K562 (cell line): Measurements from ENCODE around the gene LRFN4. TPM values are rescaled to one million over a fixed set of nuclear protein-coding genes. Genes with fewer than 3 reads are reported as not detected.
A peak's percentile ranks its signal among the peaks of the same experiment; 100 is the strongest.

Experiments
- ATAC-seq: fragments of 200-7000 bp; cut with Tn5 transposase; 3 replicates; pipeline ENCODE4 v1.9.1; 2020; ENCODE audit warnings: moderate library complexity
- BruUV-seq: library from RNA; stranded (reverse); fragments of 400-500 nt; replicated peaks from 2 replicates; lab custom pipeline; 2021; lab: Mats Ljungman, UMichigan
- CTCF ChIA-PET: fragments of 300-600 bp; formaldehyde crosslinking; extraction: SDS; loops from one replicate; lab custom pipeline; 2021; ENCODE audit warnings: low intra/inter-chr PET ratio; lab: Yijun Ruan, JAX
- POLR2A ChIA-PET: fragments of 300-600, 350-650 bp; sonication (Branson Sonifier 250); formaldehyde crosslinking; extraction: SDS; loops from one replicate; lab custom pipeline; 2021; ENCODE audit warnings: antibody characterized with exemption, inconsistent platforms; lab: Yijun Ruan, JAX
- DNase-seq, 4 experiments: peaks; one replicate each; pipeline versions ENCODE4 v3.0.0 to v3.0.0-alpha.2; 2011 to 2018; ENCODE audit warnings: low spot score in 3 of 4, mixed read lengths in 3 of 4; ENCODE audit errors: extremely low read depth in 1 of 4
- FAIRE-seq: peaks from 2 replicates; lab custom pipeline; 2011; peaks lifted over from hg19 to GRCh38; lab: Jason Lieb, UNC
- H2AFZ ChIP-seq: 2 replicates; pipeline ENCODE4 v1.6.0; 2011; ENCODE audit warnings: low read depth, low read length, control low read depth, inconsistent platforms
- H3K27ac ChIP-seq: fragments of 200-600 bp; 3 replicates; pipeline ENCODE4 v1.8.0; 2011; ENCODE audit warnings: low read depth, mild to moderate bottlenecking, control low read depth, inconsistent platforms, low read length, moderate library complexity, mixed read lengths; ENCODE audit errors: extremely low read depth
- H3K27me3 ChIP-seq, 2 experiments: fragments of 300-600 bp in 1 of 2; 2 replicates in 1 of 2; 3 replicates in 1 of 2; pipeline versions ENCODE4 v1.6.0 to v1.8.0; 2011; ENCODE audit warnings: inconsistent platforms in 2 of 2, low read length in 2 of 2, mild to moderate bottlenecking in 1 of 2, mixed read lengths in 1 of 2, moderate library complexity in 1 of 2; ENCODE audit not compliant: control insufficient read depth in 2 of 2, insufficient read depth in 2 of 2
- H3K36me3 ChIP-seq: fragments of 300-600 bp; 3 replicates; pipeline ENCODE4 v1.8.0; 2011; ENCODE audit warnings: mild to moderate bottlenecking, low read length, inconsistent platforms; ENCODE audit not compliant: control insufficient read depth, insufficient read depth
- H3K4me1 ChIP-seq, 2 experiments: fragments of 200-600 bp in 1 of 2; replicated peaks in 1 of 2; 2 replicates in 1 of 2; 3 replicates in 1 of 2; pipeline versions ENCODE4 v1.5.1 to v1.8.0; 2011; ENCODE audit warnings: inconsistent platforms in 2 of 2, low read length in 2 of 2, mild to moderate bottlenecking in 1 of 2, mixed read lengths in 1 of 2, moderate library complexity in 1 of 2; ENCODE audit not compliant: control insufficient read depth in 2 of 2, insufficient read depth in 2 of 2
- H3K4me2 ChIP-seq: 2 replicates; pipeline ENCODE4 v1.6.1; 2011; ENCODE audit warnings: low read length, control low read depth, inconsistent platforms, mixed read lengths; ENCODE audit not compliant: insufficient read depth
- H3K4me3 ChIP-seq: fragments of 200-600 bp; sonication (generic), shearing (Covaris generic); 2 replicates; pipeline ENCODE4 v1.5.1; 2016; ENCODE audit warnings: control low read depth, inconsistent platforms
- H3K79me2 ChIP-seq: fragments of 200-600 bp; 3 replicates; pipeline ENCODE4 v1.8.0; 2011; ENCODE audit warnings: low read length, inconsistent platforms; ENCODE audit not compliant: control insufficient read depth, insufficient read depth
- H3K9ac ChIP-seq, 2 experiments: 2 replicates each; pipeline versions ENCODE4 v1.6.0 to v1.6.1; 2011; ENCODE audit warnings: low read depth in 2 of 2, low read length in 2 of 2, control low read depth in 1 of 2, inconsistent platforms in 1 of 2, mild to moderate bottlenecking in 1 of 2, mixed read lengths in 1 of 2; ENCODE audit not compliant: insufficient read depth in 1 of 2
- H3K9me1 ChIP-seq: one replicate; pipeline ENCODE4 v1.6.0; 2011; ENCODE audit warnings: inconsistent platforms, mild to moderate bottlenecking, low read length, moderate library complexity; ENCODE audit not compliant: control insufficient read depth, insufficient read depth
- H3K9me3 ChIP-seq: replicated peaks from 2 replicates; pipeline ENCODE4 v1.5.1; 2011; ENCODE audit warnings: low read depth, low read length, inconsistent platforms; ENCODE audit not compliant: control insufficient read depth, insufficient read depth
- H4K20me1 ChIP-seq: replicated peaks from 2 replicates; pipeline ENCODE4 v1.6.1; 2011; ENCODE audit warnings: low read length, inconsistent platforms, mixed read lengths; ENCODE audit not compliant: control insufficient read depth, insufficient read depth
- BRD4 ChIP-seq: fragments of 200-600 bp; sonication (generic); IDR thresholded peaks from 2 replicates; pipeline ENCODE4 v1.6.1; 2017; ENCODE audit warnings: inconsistent platforms
- DACH1 ChIP-seq: fragments of 450-650 bp; IDR thresholded peaks from 2 replicates; pipeline ENCODE4 v1.6.1; 2018; ENCODE audit not compliant: partially characterized antibody
- HNRNPL ChIP-seq: fragments of 200-400 bp; formaldehyde crosslinking; IDR thresholded peaks from 2 replicates; pipeline ENCODE4 v1.6.1; 2017; ENCODE audit warnings: low read depth, mild to moderate bottlenecking, low read length
- MAFF ChIP-seq: IDR thresholded peaks from 2 replicates; pipeline ENCODE4 v1.6.1; 2012; ENCODE audit warnings: low read length, improper control_type of control experiment
- PHF20 ChIP-seq: fragments of 450-650 bp; IDR thresholded peaks from 2 replicates; pipeline ENCODE4 v1.6.1; 2018; ENCODE audit not compliant: partially characterized antibody
- POLR2G ChIP-seq: fragments of 200-400 bp; formaldehyde crosslinking; IDR thresholded peaks from 2 replicates; pipeline ENCODE4 v1.6.1; 2017; ENCODE audit warnings: low read depth, mild to moderate bottlenecking, antibody characterized with exemption, low read length, moderate library complexity
- WGBS: fragments of 100-300 bp; shearing (Covaris generic); methylation state at CpG from one replicate; pipeline ENCODE4 v1.1.6; 2016; ENCODE audit warnings: low coverage, mixed read lengths; ENCODE audit not compliant: insufficient coverage; ENCODE audit errors: missing lambda C conversion rate; 5-methylcytosine and 5-hydroxymethylcytosine counted together
- in situ Hi-C: fragments of 300-500 bp; cut with MboI; formaldehyde crosslinking; loops from 4 replicates; pipeline ENCODE4 v1.15.0; 2018; ENCODE audit warnings: inconsistent platforms, mixed read lengths
- intact Hi-C: fragments of 100-400 bp; cut with micrococcal nuclease; formaldehyde crosslinking; loops from 2 replicates; pipeline ENCODE4 v1.14.2; 2022
- polyA plus RNA-seq, 8 experiments: library from polyadenylated mRNA; depleted of rRNA in 4 of 8; stranded (reverse) in 5 of 8; unstranded in 3 of 8; fragments of >200 nt; fragmentation: Nextera tagmentation in 2 of 8; fragmentation: Illumina TruSeq in 1 of 8; extraction: Ambion mirVana in 2 of 8; extraction: Trizol in 1 of 8; gene quantifications; 2 replicates each; pipeline versions ENCODE4 v1.2.1 to v1.2.3, GENCODE V29; 2011 to 2014; ENCODE audit warnings: inconsistent platforms in 1 of 8, missing spikeins in 1 of 8
- total RNA-seq, 7 experiments: library from RNA; depleted of rRNA in 6 of 7; stranded (reverse); fragments of >200 nt in 6 of 7; fragmentation: Illumina TruSeq in 2 of 7; extraction: Trizol in 2 of 7; gene quantifications; 2 replicates each; pipeline versions ENCODE4 v1.2.1 to v1.2.3, GENCODE V29; 2011 to 2021; ENCODE audit warnings: low replicate concordance in 1 of 7
- TF ChIP-seq, protein P1 (sequence below): sonication (generic); formaldehyde crosslinking; IDR thresholded peaks from 2 replicates; pipeline ENCODE4 v1.8.1; 2023; ENCODE audit warnings: mild to moderate bottlenecking, missing genetic modification reagents

The LRFN4 gene
- total and polyA plus RNA-seq, 9 of the 15 experiments (the other 6 are each of a cell fraction or from before 2014, with no cell fraction given) = 0.10 to 60.1 (median 6.7) TPM

DNA sequence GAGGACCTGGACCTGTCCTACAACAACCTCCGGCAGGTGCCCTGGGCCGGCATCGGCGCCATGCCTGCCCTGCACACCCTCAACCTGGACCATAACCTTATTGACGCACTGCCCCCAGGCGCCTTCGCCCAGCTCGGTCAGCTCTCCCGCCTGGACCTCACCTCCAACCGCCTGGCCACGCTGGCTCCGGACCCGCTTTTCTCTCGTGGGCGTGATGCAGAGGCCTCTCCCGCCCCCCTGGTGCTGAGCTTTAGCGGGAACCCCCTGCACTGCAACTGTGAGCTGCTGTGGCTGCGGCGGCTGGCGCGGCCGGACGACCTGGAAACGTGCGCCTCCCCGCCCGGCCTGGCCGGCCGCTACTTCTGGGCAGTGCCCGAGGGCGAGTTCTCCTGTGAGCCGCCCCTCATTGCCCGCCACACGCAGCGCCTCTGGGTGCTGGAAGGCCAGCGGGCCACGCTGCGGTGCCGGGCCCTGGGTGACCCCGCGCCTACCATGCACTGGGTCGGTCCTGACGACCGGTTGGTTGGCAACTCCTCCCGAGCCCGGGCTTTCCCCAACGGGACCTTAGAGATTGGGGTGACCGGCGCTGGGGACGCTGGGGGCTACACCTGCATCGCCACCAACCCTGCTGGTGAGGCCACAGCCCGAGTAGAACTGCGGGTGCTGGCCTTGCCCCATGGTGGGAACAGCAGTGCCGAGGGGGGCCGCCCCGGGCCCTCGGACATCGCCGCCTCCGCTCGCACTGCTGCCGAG, 1.5 kb downstream of the LRFN4 start:
- WGBS = 93% methylated on average over 16 of the region's 62 CpGs
- Histone ChIP-seq H2AFZ (no peak overlapping the region), H3K36me3 (peaks cover 36% of the 10 kb centered on the region; the same call in 1 of the 3 replicates), H3K27ac (no peak overlapping the region), H3K9me3 (no peaks in the 10 kb centered on the region), H3K27me3 (no peaks in the 10 kb centered on the region), H4K20me1 (no peaks in the 10 kb centered on the region), H3K4me3 (peak overlapping the region; percentile 68; the same call in 1 of the 2 replicates), H3K79me2 (peaks cover 25% of the 10 kb centered on the region), H3K4me1 (peaks cover 11 to 83% of the 10 kb centered on the region in 2 experiments; a peak in 4 of 5 replicates), H3K9me1 (no peaks in the 10 kb centered on the region), H3K9ac (peak overlapping the region in 1 of 2 experiments; percentile 94; a peak in 2 of 4 replicates), H3K4me2 (no peak overlapping the region)
- ChIA-PET CTCF (no interaction called here), POLR2A (interaction anchor here (0.7 to 1.0 kb wide), 3 partner anchors 13 to 179 kb away, joined by 3 to 6 read pairs (median 3); partner anchors contain the start of gene RCE1)
- in situ Hi-C loops = no loop called here
- DNase-seq = no peak
- no peak for FAIRE-seq
- no TSS peak for BruUV-seq
- ATAC-seq = no peak
- intact Hi-C loops = no loop called here
- TF ChIP-seq POLR2G (peak; percentile 18), BRD4 (no peak), DACH1 (no peak), PHF20 (no peak), MAFF (no peak), HNRNPL (peak; percentile 63; the same call in 1 of the 2 replicates)
- TF ChIP-seq, protein P1, sequence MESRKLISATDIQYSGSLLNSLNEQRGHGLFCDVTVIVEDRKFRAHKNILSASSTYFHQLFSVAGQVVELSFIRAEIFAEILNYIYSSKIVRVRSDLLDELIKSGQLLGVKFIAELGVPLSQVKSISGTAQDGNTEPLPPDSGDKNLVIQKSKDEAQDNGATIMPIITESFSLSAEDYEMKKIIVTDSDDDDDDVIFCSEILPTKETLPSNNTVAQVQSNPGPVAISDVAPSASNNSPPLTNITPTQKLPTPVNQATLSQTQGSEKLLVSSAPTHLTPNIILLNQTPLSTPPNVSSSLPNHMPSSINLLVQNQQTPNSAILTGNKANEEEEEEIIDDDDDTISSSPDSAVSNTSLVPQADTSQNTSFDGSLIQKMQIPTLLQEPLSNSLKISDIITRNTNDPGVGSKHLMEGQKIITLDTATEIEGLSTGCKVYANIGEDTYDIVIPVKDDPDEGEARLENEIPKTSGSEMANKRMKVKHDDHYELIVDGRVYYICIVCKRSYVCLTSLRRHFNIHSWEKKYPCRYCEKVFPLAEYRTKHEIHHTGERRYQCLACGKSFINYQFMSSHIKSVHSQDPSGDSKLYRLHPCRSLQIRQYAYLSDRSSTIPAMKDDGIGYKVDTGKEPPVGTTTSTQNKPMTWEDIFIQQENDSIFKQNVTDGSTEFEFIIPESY = peak; percentile 94
